Panc1 (cell line): ENCODE measurements around the gene LPP. TPM values are rescaled to one million over a fixed set of nuclear protein-coding genes. Genes with fewer than 3 reads are reported as not detected.

ENCODE experiments used
- ATAC-seq: fragments of 200-7000 bp; cut with Tn5 transposase; 2 replicates; pipeline ENCODE4 v1.9.1; 2020; ENCODE audit warnings: mild to moderate bottlenecking, moderate library complexity
- BruUV-seq: library from RNA; stranded (reverse); fragments of 400-500 nt; replicated peaks from 2 replicates; lab custom pipeline; 2021; lab: Mats Ljungman, UMichigan
- CTCF ChIA-PET: fragments of 300-600 bp; sonication (Branson Sonifier 250); formaldehyde crosslinking; loops from one replicate; lab custom pipeline; 2022; ENCODE audit warnings: antibody characterized with exemption; lab: Charles Lee
- POLR2A ChIA-PET: fragments of 300-600 bp; sonication (Branson Sonifier 250); formaldehyde crosslinking; loops from one replicate; lab custom pipeline; 2022; ENCODE audit warnings: antibody characterized with exemption; lab: Charles Lee
- DNase-seq: peaks from one replicate; pipeline ENCODE4 v3.0.0-alpha.2; 2010; ENCODE audit warnings: low read depth, low spot score
- H3K27ac ChIP-seq: 2 replicates; pipeline ENCODE4 v1.5.1; 2011; ENCODE audit warnings: mild to moderate bottlenecking, low read length, inconsistent platforms
- H3K27me3 ChIP-seq: fragments of 200-500 bp; sonication (Bioruptor generic); 2 replicates; pipeline ENCODE4 v1.6.0; 2014; ENCODE audit warnings: low read length, inconsistent platforms; ENCODE audit not compliant: control insufficient read depth, insufficient read depth
- H3K36me3 ChIP-seq: fragments of 200-500 bp; sonication (Bioruptor generic); 2 replicates; pipeline ENCODE4 v1.5.1; 2014; ENCODE audit warnings: inconsistent platforms, mild to moderate bottlenecking, low read length, moderate library complexity; ENCODE audit not compliant: control insufficient read depth, insufficient read depth
- H3K4me1 ChIP-seq: 2 replicates; pipeline ENCODE4 v1.5.1; 2011; ENCODE audit warnings: inconsistent platforms, mild to moderate bottlenecking, low read length, moderate library complexity; ENCODE audit not compliant: control insufficient read depth, insufficient read depth
- H3K4me3 ChIP-seq, 2 experiments: 2 replicates each; pipeline ENCODE4 v1.5.1; 2011 to 2012; ENCODE audit warnings: low read depth in 2 of 2, low read length in 2 of 2, mild to moderate bottlenecking in 2 of 2, inconsistent platforms in 1 of 2, moderate library complexity in 1 of 2
- H3K9me3 ChIP-seq: fragments of 200-500 bp; sonication (Bioruptor generic); 2 replicates; pipeline ENCODE4 v1.5.1; 2014; ENCODE audit warnings: low read depth, mild to moderate bottlenecking, inconsistent platforms, low read length, moderate library complexity; ENCODE audit not compliant: control insufficient read depth, insufficient read depth
- CTCF ChIP-seq: fragments of 450-650 bp; IDR thresholded peaks from 2 replicates; pipeline ENCODE4 v1.5.1; 2017; ENCODE audit warnings: mild to moderate bottlenecking
- POLR2AphosphoS5 ChIP-seq: IDR thresholded peaks from 2 replicates; pipeline ENCODE4 v1.6.1; 2012; ENCODE audit warnings: mild to moderate bottlenecking, low read depth, low read length, moderate library complexity
- SIN3A ChIP-seq: IDR thresholded peaks from 2 replicates; pipeline ENCODE4 v1.6.1; 2012; ENCODE audit warnings: low read depth, mild to moderate bottlenecking, low read length, moderate library complexity, borderline replicate concordance; ENCODE audit not compliant: insufficient read depth
- TCF7L2 ChIP-seq: IDR thresholded peaks from 2 replicates; pipeline ENCODE4 v1.6.1; 2011; ENCODE audit warnings: mild to moderate bottlenecking, low read depth, low read length, inconsistent platforms
- in situ Hi-C: cut with HindIII; loops from 2 replicates; pipeline ENCODE4 v1.10.0; 2016; ENCODE audit warnings: low sequenced_read_pairs, low pct_unique_long_range_greater_than_20kb
- intact Hi-C: fragments of 100-400 bp; cut with micrococcal nuclease; formaldehyde crosslinking; loops from one replicate; pipeline ENCODE4 v1.10.0; 2022; ENCODE audit not compliant: unreplicated experiment
- total RNA-seq: library from RNA; stranded (reverse); gene quantifications from one replicate; pipeline ENCODE4 v1.2.1, GENCODE V29; 2021; ENCODE audit not compliant: unreplicated experiment
- TF ChIP-seq, protein P1 (sequence below), 2 experiments: IDR thresholded peaks; 2 replicates each; pipeline ENCODE4 v1.6.1; 2011 to 2012; ENCODE audit warnings: low read depth in 2 of 2, control low read depth in 1 of 2, low read length in 1 of 2, mild to moderate bottlenecking in 1 of 2, moderate library complexity in 1 of 2; ENCODE audit not compliant: insufficient read depth in 1 of 2

LPP gene
- total RNA-seq, 1 experiment from 2014 or later: 90.0 TPM

DNA sequence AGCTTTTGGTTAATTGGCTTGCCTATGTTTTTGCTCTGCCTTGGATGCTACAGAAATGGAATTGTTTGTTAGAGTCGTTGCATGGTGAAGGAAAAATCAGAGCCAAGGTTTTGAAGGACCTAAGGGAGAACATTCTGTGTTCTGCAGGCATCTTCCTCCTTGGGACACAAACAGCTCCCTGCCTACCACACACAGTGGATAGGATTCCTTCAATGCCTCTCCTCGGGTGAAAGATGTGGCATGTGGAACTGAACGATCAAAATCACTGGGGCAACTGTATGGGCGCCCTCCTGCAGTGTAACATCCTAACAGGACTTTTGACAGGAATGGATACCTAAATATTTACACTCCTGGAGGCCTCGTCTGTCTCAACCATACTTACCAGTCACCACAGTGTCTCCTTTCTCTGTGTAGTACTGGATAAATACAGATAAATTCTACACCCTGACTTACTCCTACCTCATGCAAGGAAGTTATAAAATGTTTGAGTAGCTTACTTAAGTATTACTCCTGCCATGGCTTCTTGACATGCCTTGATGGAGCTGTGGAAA lies 100.6 kb downstream of the LPP start:
- POLR2A ChIA-PET: no interaction called here
- BruUV-seq: no TSS peak
- TF ChIP-seq, protein P1, sequence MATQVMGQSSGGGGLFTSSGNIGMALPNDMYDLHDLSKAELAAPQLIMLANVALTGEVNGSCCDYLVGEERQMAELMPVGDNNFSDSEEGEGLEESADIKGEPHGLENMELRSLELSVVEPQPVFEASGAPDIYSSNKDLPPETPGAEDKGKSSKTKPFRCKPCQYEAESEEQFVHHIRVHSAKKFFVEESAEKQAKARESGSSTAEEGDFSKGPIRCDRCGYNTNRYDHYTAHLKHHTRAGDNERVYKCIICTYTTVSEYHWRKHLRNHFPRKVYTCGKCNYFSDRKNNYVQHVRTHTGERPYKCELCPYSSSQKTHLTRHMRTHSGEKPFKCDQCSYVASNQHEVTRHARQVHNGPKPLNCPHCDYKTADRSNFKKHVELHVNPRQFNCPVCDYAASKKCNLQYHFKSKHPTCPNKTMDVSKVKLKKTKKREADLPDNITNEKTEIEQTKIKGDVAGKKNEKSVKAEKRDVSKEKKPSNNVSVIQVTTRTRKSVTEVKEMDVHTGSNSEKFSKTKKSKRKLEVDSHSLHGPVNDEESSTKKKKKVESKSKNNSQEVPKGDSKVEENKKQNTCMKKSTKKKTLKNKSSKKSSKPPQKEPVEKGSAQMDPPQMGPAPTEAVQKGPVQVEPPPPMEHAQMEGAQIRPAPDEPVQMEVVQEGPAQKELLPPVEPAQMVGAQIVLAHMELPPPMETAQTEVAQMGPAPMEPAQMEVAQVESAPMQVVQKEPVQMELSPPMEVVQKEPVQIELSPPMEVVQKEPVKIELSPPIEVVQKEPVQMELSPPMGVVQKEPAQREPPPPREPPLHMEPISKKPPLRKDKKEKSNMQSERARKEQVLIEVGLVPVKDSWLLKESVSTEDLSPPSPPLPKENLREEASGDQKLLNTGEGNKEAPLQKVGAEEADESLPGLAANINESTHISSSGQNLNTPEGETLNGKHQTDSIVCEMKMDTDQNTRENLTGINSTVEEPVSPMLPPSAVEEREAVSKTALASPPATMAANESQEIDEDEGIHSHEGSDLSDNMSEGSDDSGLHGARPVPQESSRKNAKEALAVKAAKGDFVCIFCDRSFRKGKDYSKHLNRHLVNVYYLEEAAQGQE (IDR thresholded peaks at IDR 0.05; ENCODE audit: insufficient read depth in 1 of 2, low read depth in 2 of 2, low read length in 1 of 2): no peak
- no peak for TF ChIP-seq POLR2AphosphoS5
- no peak for TF ChIP-seq SIN3A
- TF ChIP-seq TCF7L2: no peak
- TF ChIP-seq CTCF: no peak
- Histone ChIP-seq H3K27me3 (no peaks in the 10 kb centered on the region), H3K9me3 (peaks cover 2% of the 10 kb centered on the region; the same call in 1 of the 2 replicates), H3K27ac (no peak overlapping the region), H3K4me3 (no peak overlapping the region), H3K36me3 (no peaks in the 10 kb centered on the region), H3K4me1 (peaks cover 22% of the 10 kb centered on the region)
- in situ Hi-C loops: no loop called here
- no peak for ATAC-seq
- no peak for DNase-seq
- CTCF ChIA-PET: no interaction called here
- intact Hi-C loops: no loop called here

DNA sequence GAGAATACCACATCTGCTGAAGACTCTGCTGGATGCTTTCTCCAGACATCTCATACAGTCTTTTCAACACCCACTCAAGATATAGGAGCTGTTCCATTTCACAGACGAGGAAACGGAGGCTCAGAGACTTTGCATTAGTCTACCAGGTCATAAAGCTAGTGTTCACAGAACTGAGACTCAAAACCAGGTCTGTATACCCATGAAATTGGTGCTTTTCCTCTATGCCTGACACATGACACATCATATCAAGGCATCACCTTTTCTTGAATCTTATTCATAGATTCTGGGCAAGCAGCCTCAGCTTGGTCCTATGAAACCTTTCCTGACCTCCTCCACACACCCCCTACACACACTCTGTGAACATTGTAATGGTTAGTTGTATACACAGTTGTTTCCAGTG lies 101.2 kb downstream of the LPP start:
- H3K36me3 ChIP-seq: no peaks in the 10 kb centered on the region

More for the DNA sequence above, 101.2 kb downstream of the LPP start:
- in situ Hi-C loops (no loop called here), intact Hi-C loops (no loop called here)
- Histone ChIP-seq H3K9me3 (peaks cover 2% of the 10 kb centered on the region; the same call in 1 of the 2 replicates), H3K4me3 (no peak overlapping the region), H3K27ac (no peak overlapping the region), H3K27me3 (no peaks in the 10 kb centered on the region), H3K4me1 (peaks cover 28% of the 10 kb centered on the region)
- ChIA-PET POLR2A (no interaction called here), CTCF (no interaction called here)
- no TSS peak for BruUV-seq
- TF ChIP-seq POLR2AphosphoS5: no peak
- TF ChIP-seq SIN3A: no peak
- no peak for TF ChIP-seq TCF7L2
- TF ChIP-seq CTCF: no peak
- TF ChIP-seq, protein P1 (IDR thresholded peaks at IDR 0.05; ENCODE audit: insufficient read depth in 1 of 2, low read depth in 2 of 2, low read length in 1 of 2): no peak
- DNase-seq: no peak
- ATAC-seq: no peak
